NB4 (cell line): ENCODE measurements around the gene PIK3C2B.

Source experiments
- CTCF ChIP-seq: IDR thresholded peaks from one replicate; pipeline ENCODE4 v1.5.1; 2012; ENCODE audit warnings: low read depth, low read length
- MYC ChIP-seq: IDR thresholded peaks from 2 replicates; pipeline ENCODE4 v1.6.1; 2011; ENCODE audit warnings: low read depth, low read length
- POLR2A ChIP-seq: IDR thresholded peaks from 2 replicates; pipeline ENCODE4 v1.6.1; 2011; ENCODE audit warnings: mild to moderate bottlenecking; ENCODE audit not compliant: insufficient read length; ENCODE audit errors: extremely low read depth

- TF ChIP-seq CTCF (no peak), POLR2A (no peak), MYC (no peak)
These were observed 37.7 kb downstream of the PIK3C2B start for GRCh38 chr1:204456826-204457442.
